Measurements from ENCODE around the gene HIF1A. TPM values are rescaled to one million over a fixed set of nuclear protein-coding genes. Genes with fewer than 3 reads are reported as not detected.
A peak's percentile ranks its signal among the peaks of the same experiment; 100 is the strongest.

HIF1A gene
- total and polyA plus RNA-seq, 2 of the 13 experiments (the other 11 are each of a cell fraction or from before 2014, with no cell fraction given) = 41.0 to 126 TPM

GRCh38 chr14:61764342-61765122 is 69.2 kb downstream of the HIF1A start:
- no TSS peak for BruUV-seq (replicated peaks)
- Histone ChIP-seq H3K4me2 (ENCODE audit: low read depth, low read length) (peak overlapping the region; percentile 86), H3K9me3 (ENCODE audit: low read length) (no peaks in the 10 kb centered on the region), H3K27ac (ENCODE audit: extremely low read length, insufficient read depth, low read length) (no peak overlapping the region), H3K36me3 (replicated peaks in 1 of 2; ENCODE audit: control insufficient read depth in 1 of 2, insufficient read depth in 2 of 2, low read length in 2 of 2) (peaks cover 0 to 9% of the 10 kb centered on the region in 2 experiments; a peak in 1 of 5 replicates), H3K4me1 (ENCODE audit: insufficient read depth, low read length) (peaks cover 39% of the 10 kb centered on the region), H4K20me1 (ENCODE audit: insufficient read depth, low read length) (no peaks in the 10 kb centered on the region), H2AFZ (ENCODE audit: low read length) (no peak overlapping the region), H3K4me3 (replicated peaks in 1 of 3; ENCODE audit: insufficient read depth in 1 of 3, low read depth in 2 of 3, low read length in 3 of 3) (peak overlapping the region in 2 of 3 experiments; percentile 6 to 15; a peak in 1 of 6 replicates), H3K27me3 (ENCODE audit: control insufficient read depth in 1 of 2, insufficient read depth in 2 of 2, low read length in 2 of 2) (no peaks in the 10 kb centered on the region; a peak in 1 of 5 replicates), H3K79me2 (ENCODE audit: insufficient read depth, low read length) (peaks cover 26% of the 10 kb centered on the region), H3K9ac (ENCODE audit: insufficient read depth, low read depth, low read length) (no peak overlapping the region)
- WGBS (ENCODE audit: low lambda C conversion rate) = 94% methylated on average over 5 of the region's 5 CpGs
- TF ChIP-seq NFE2 (CRISPR knock-in tag; IDR thresholded peaks at IDR 0.05) = no peak
- TF ChIP-seq CEBPB (IDR thresholded peaks at IDR 0.05; ENCODE audit: borderline replicate concordance, low read depth, low read length) = peak; percentile 49
- TF ChIP-seq TCF12 (IDR thresholded peaks at IDR 0.05) = no peak
- TF ChIP-seq TCF12 (CRISPR knock-in tag; IDR thresholded peaks at IDR 0.05) = no peak
- TF ChIP-seq NRL (CRISPR knock-in tag; IDR thresholded peaks at IDR 0.05; ENCODE audit: borderline replicate concordance) = no peak
- TF ChIP-seq KDM5B (CRISPR knock-in tag; IDR thresholded peaks at IDR 0.05; ENCODE audit: borderline replicate concordance) = no peak
- no peak for TF ChIP-seq ZNF3 (CRISPR knock-in tag; IDR thresholded peaks at IDR 0.05)
- no peak for FAIRE-seq
- intact Hi-C loops (cut with micrococcal nuclease; ENCODE audit: unreplicated experiment) (no loop called here), in situ Hi-C loops (cut with HindIII; ENCODE audit: extremely low pct_ligation_motif_present, low pct_unique_long_range_greater_than_20kb) (no loop called here)
- ChIA-PET POLR2A (no interaction called here), CTCF (ENCODE audit: low intra/inter-chr PET ratio, low total read pairs) (no interaction called here)
- ATAC-seq = no peak
- DNase-seq (ENCODE audit: low spot score) = no peak

DNA sequence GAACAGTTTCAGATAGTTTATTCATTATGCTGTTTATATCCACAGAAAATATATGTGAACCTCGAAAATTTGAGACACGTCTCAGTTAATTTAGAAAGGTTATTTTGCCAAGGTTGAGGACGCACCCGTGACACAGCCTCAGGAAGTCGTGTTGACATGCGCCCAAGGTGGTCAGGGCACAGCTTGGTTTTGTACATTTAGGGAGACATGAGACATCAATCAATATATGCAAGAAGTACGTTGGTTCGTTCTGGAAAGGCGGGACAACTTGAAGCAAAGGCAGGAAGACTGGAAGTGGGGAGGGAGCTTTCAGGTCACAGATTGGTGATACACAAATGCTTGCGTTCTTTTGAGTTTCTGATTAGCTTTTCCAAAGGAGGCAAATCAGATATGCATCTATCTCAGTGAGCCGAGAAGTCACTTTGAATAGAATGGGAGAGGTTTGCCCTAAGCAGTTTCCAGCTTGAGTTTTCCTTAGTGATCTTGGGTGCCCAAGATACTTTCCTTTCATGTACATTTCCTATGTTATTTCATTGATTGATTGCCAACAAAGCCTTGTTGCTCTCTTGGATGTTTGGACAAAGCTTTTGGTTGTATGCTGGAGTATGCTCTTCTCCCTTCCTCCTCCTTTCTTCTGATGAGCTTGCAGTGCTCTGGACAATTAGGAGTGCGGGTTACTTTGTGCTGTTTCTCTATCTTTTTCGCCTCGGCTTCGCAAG is 70.1 kb downstream of the HIF1A start:
- no peak overlapping the region for H3K9ac ChIP-seq (ENCODE audit: insufficient read depth, low read depth, low read length)
- BruUV-seq (replicated peaks) = no TSS peak
- ChIA-PET CTCF (ENCODE audit: low intra/inter-chr PET ratio, low total read pairs) (no interaction called here), POLR2A (no interaction called here)
- DNase-seq (ENCODE audit: low spot score) (no peak), FAIRE-seq (no peak), ATAC-seq (no peak)
- H3K36me3 ChIP-seq (replicated peaks in 1 of 2; ENCODE audit: control insufficient read depth in 1 of 2, insufficient read depth in 2 of 2, low read length in 2 of 2) = peaks cover 2 to 14% of the 10 kb centered on the region in 2 experiments; a peak in 4 of 5 replicates
- TF ChIP-seq MEF2D (CRISPR knock-in tag; IDR thresholded peaks at IDR 0.05) = no peak
- TF ChIP-seq KDM1A (CRISPR knock-in tag; IDR thresholded peaks at IDR 0.05) = no peak
- no peak for TF ChIP-seq ZBTB38 (CRISPR knock-in tag; IDR thresholded peaks at IDR 0.05)
- TF ChIP-seq ZNF747 (CRISPR knock-in tag; IDR thresholded peaks at IDR 0.05; ENCODE audit: borderline replicate concordance) = no peak
- TF ChIP-seq TEAD2 (CRISPR knock-in tag; IDR thresholded peaks at IDR 0.05) = no peak
- no peak for TF ChIP-seq ZNF609 (CRISPR knock-in tag; IDR thresholded peaks at IDR 0.05; ENCODE audit: borderline replicate concordance)
- H3K4me2 ChIP-seq (ENCODE audit: low read depth, low read length) = 0 out of 2 replicates have a peak overlapping the region, but pooled peaks have one; percentile 31
- no peak overlapping the region for H2AFZ ChIP-seq (ENCODE audit: low read length)
- intact Hi-C loops (cut with micrococcal nuclease; ENCODE audit: unreplicated experiment) = no loop called here
- H3K9me3 ChIP-seq (ENCODE audit: low read length) = no peaks in the 10 kb centered on the region
- in situ Hi-C loops (cut with HindIII; ENCODE audit: extremely low pct_ligation_motif_present, low pct_unique_long_range_greater_than_20kb) = no loop called here
- H4K20me1 ChIP-seq (ENCODE audit: insufficient read depth, low read length) = no peaks in the 10 kb centered on the region
- peaks cover 39% of the 10 kb centered on the region for H3K4me1 ChIP-seq (ENCODE audit: insufficient read depth, low read length)
- WGBS (ENCODE audit: low lambda C conversion rate) = 89% methylated on average over 15 of the region's 15 CpGs
- H3K79me2 ChIP-seq (ENCODE audit: insufficient read depth, low read length) = peaks cover 26% of the 10 kb centered on the region
- H3K27ac ChIP-seq (ENCODE audit: extremely low read length, insufficient read depth, low read length) = no peak overlapping the region
- H3K4me3 ChIP-seq (replicated peaks in 1 of 3; ENCODE audit: insufficient read depth in 1 of 3, low read depth in 2 of 3, low read length in 3 of 3) = no peak overlapping the region
- no peaks in the 10 kb centered on the region; a peak in 1 of 5 replicates for H3K27me3 ChIP-seq (ENCODE audit: control insufficient read depth in 1 of 2, insufficient read depth in 2 of 2, low read length in 2 of 2)

All from HepG2 (cell line).